GM12878 (cell line): Measurements from ENCODE around the gene CBR3.

Experiments
- ASH2L ChIP-seq: fragments of 300-600, 200-600 bp; sonication (generic); IDR thresholded peaks from 2 replicates; pipeline ENCODE4 v1.6.1; 2017; ENCODE audit warnings: low read depth, mild to moderate bottlenecking, borderline replicate concordance
- CTCF ChIP-seq, 3 experiments: IDR thresholded peaks in 2 of 3; conservative IDR thresholded peaks in 1 of 3; 2 replicates each; pipeline ENCODE4 v1.5.1; 2011; ENCODE audit warnings: low read depth in 3 of 3, low read length in 3 of 3, mild to moderate bottlenecking in 3 of 3, control low read depth in 2 of 3, moderate library complexity in 2 of 3, inconsistent platforms in 1 of 3, mixed read lengths in 1 of 3; ENCODE audit not compliant: control insufficient read depth in 2 of 3, insufficient read depth in 1 of 3; ENCODE audit errors: extremely low read depth in 1 of 3
- DPF2 ChIP-seq: fragments of 450-650 bp; IDR thresholded peaks from 2 replicates; pipeline ENCODE4 v1.6.1; 2017; ENCODE audit warnings: mild to moderate bottlenecking
- EP300 ChIP-seq, 2 experiments: fragments of 150-350 bp in 1 of 2; IDR thresholded peaks; 2 replicates each; pipeline ENCODE4 v1.6.1; 2011 to 2012; ENCODE audit warnings: low read depth in 2 of 2, low read length in 2 of 2, borderline replicate concordance in 1 of 2, improper control_type of control experiment in 1 of 2, inconsistent platforms in 1 of 2; ENCODE audit not compliant: control insufficient read depth in 1 of 2
- EZH2 ChIP-seq: IDR thresholded peaks from 2 replicates; pipeline ENCODE4 v1.6.1; 2012; ENCODE audit warnings: low read depth, mild to moderate bottlenecking, control low read depth, inconsistent platforms, low read length, borderline replicate concordance; ENCODE audit not compliant: control insufficient read depth
- GABPA ChIP-seq: IDR thresholded peaks from 2 replicates; pipeline ENCODE4 v1.6.1; 2014; ENCODE audit warnings: antibody characterized with exemption, low read depth, mild to moderate bottlenecking, inconsistent platforms
- JUND ChIP-seq: IDR thresholded peaks from 2 replicates; pipeline ENCODE4 v1.6.1; 2012; ENCODE audit warnings: low read depth, mild to moderate bottlenecking, low read length, improper control_type of control experiment, moderate library complexity
- MAX ChIP-seq: IDR thresholded peaks from 2 replicates; pipeline ENCODE4 v1.6.1; 2012; ENCODE audit warnings: low read depth, low read length, improper control_type of control experiment
- POLR2A ChIP-seq: IDR thresholded peaks from 2 replicates; pipeline ENCODE4 v1.6.1; 2011; ENCODE audit warnings: low read depth, mild to moderate bottlenecking, low read length
- RAD21 ChIP-seq: IDR thresholded peaks from 2 replicates; pipeline ENCODE4 v1.6.1; 2011; ENCODE audit warnings: mild to moderate bottlenecking, low read depth, low read length, moderate library complexity; ENCODE audit not compliant: insufficient read depth
- SMC3 ChIP-seq: IDR thresholded peaks from 2 replicates; pipeline ENCODE4 v1.6.1; 2011; ENCODE audit warnings: low read length, improper control_type of control experiment, borderline replicate concordance
- TCF12 ChIP-seq: IDR thresholded peaks from 2 replicates; pipeline ENCODE4 v1.6.1; 2011; ENCODE audit warnings: low read depth, mild to moderate bottlenecking, low read length
- ZBTB33 ChIP-seq: fragments of 450-650 bp; IDR thresholded peaks from 2 replicates; pipeline ENCODE4 v1.6.1; 2017; ENCODE audit warnings: mild to moderate bottlenecking
- TF ChIP-seq, protein P1 (sequence below): fragments of 450-650 bp; IDR thresholded peaks from 2 replicates; pipeline ENCODE4 v1.6.1; 2016; ENCODE audit warnings: mild to moderate bottlenecking

GRCh38 chr21:36117286-36117741 is 17.6 kb upstream of the CBR3 start:
- TF ChIP-seq POLR2A: no peak
- TF ChIP-seq CTCF (IDR thresholded peaks at IDR 0.05 in 2 of 3, conservative IDR thresholded peaks at IDR 0.05 in 1 of 3; ENCODE audit: control insufficient read depth in 2 of 3, extremely low read depth in 1 of 3, insufficient read depth in 1 of 3, low read depth in 3 of 3, low read length in 3 of 3): no peak
- TF ChIP-seq ASH2L: no peak
- TF ChIP-seq MAX: no peak
- no peak for TF ChIP-seq SMC3
- TF ChIP-seq, protein P1, sequence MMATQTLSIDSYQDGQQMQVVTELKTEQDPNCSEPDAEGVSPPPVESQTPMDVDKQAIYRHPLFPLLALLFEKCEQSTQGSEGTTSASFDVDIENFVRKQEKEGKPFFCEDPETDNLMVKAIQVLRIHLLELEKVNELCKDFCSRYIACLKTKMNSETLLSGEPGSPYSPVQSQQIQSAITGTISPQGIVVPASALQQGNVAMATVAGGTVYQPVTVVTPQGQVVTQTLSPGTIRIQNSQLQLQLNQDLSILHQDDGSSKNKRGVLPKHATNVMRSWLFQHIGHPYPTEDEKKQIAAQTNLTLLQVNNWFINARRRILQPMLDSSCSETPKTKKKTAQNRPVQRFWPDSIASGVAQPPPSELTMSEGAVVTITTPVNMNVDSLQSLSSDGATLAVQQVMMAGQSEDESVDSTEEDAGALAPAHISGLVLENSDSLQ: no peak
- no peak for TF ChIP-seq RAD21
- no peak for TF ChIP-seq EZH2
- TF ChIP-seq EP300 (IDR thresholded peaks at IDR 0.05; ENCODE audit: borderline replicate concordance in 1 of 2, control insufficient read depth in 1 of 2, low read depth in 2 of 2, low read length in 2 of 2): no peak
- no peak for TF ChIP-seq GABPA
- no peak for TF ChIP-seq TCF12
- TF ChIP-seq JUND: no peak
- TF ChIP-seq DPF2: no peak
- TF ChIP-seq ZBTB33: no peak
